Lung (tissue), 12 donors: Measurements from ENCODE around the gene TFF1. TPM values are rescaled to one million over a fixed set of nuclear protein-coding genes. Genes with fewer than 3 reads are reported as not detected.

ENCODE experiments used
- ATAC-seq: fragments of 200-7000 bp; cut with Tn5 transposase; one replicate; pipeline ENCODE4 v1.9.1; 2020; ENCODE audit warnings: moderate number of reproducible peaks; ENCODE audit not compliant: insufficient read depth, low FRiP score
- DNase-seq, 3 donors: peaks; one replicate each; pipeline ENCODE4 v3.0.0-alpha.2; 2013 to 2017
- H3K27ac ChIP-seq, 2 donors: one replicate each; pipeline ENCODE4 v1.5.1; 2013; ENCODE audit warnings: mild to moderate bottlenecking in 2 of 2, moderate library complexity in 2 of 2, control low read depth in 1 of 2, inconsistent platforms in 1 of 2, low read depth in 1 of 2, low read length in 1 of 2
- H3K27me3 ChIP-seq, 3 donors: one replicate each; pipeline ENCODE4 v1.5.1; 2013; ENCODE audit warnings: low read length in 2 of 3; ENCODE audit not compliant: control insufficient read depth in 3 of 3, insufficient read depth in 3 of 3
- H3K36me3 ChIP-seq, 4 donors: one replicate each; pipeline ENCODE4 v1.5.1; 2013; ENCODE audit warnings: low read length in 4 of 4, mild to moderate bottlenecking in 1 of 4, moderate library complexity in 1 of 4; ENCODE audit not compliant: control insufficient read depth in 4 of 4, insufficient read depth in 4 of 4
- H3K4me1 ChIP-seq, 5 donors: one replicate each; pipeline ENCODE4 v1.5.1; 2013; ENCODE audit warnings: low read length in 5 of 5, mild to moderate bottlenecking in 2 of 5, moderate library complexity in 1 of 5; ENCODE audit not compliant: control insufficient read depth in 5 of 5, insufficient read depth in 5 of 5
- H3K4me3 ChIP-seq: one replicate; pipeline ENCODE4 v1.5.1; 2013; ENCODE audit warnings: mild to moderate bottlenecking, control low read depth, moderate library complexity
- H3K9ac ChIP-seq, 2 donors: one replicate each; pipeline ENCODE4 v1.5.1; 2013; ENCODE audit warnings: low read length in 2 of 2, control low read depth in 1 of 2; ENCODE audit not compliant: insufficient read depth in 1 of 2
- H3K9me3 ChIP-seq, 4 donors: one replicate each; pipeline ENCODE4 v1.5.1; 2013; ENCODE audit warnings: low read length in 3 of 4, mild to moderate bottlenecking in 1 of 4, moderate library complexity in 1 of 4; ENCODE audit not compliant: control insufficient read depth in 4 of 4, insufficient read depth in 3 of 4
- WGBS, 2 donors: extraction: QIAGEN DNeasy Blood & Tissue Kit; methylation state at CpG; one replicate each; pipeline ENCODE4 v1.1.7; 2013; 5-methylcytosine and 5-hydroxymethylcytosine counted together
- polyA plus RNA-seq, 2 donors: library from polyadenylated mRNA; stranded (reverse); fragments of 200-250 nt; gene quantifications; one replicate each; pipeline ENCODE4 v1.2.1, GENCODE V29; 2013
- total RNA-seq, 2 donors: library from RNA; depleted of rRNA in 1 of 2; stranded (reverse); fragments of >200 nt in 1 of 2; gene quantifications; one replicate each; pipeline ENCODE4 v1.2.1, GENCODE V29; 2014 to 2021
- TF ChIP-seq, protein P1 (sequence below): IDR thresholded peaks from 2 replicates; pipeline ENCODE4 v1.5.1; 2012; ENCODE audit warnings: mild to moderate bottlenecking; ENCODE audit errors: control extremely low read depth, extremely low read depth
- donor health status: control.
- donor health status: control.
- donor health status: Bipolar disorder and iron deficiency.
- donor health status: healthy.
- donor health status: DM: yes; HTN: yes; CAD: no.

Gene TFF1
- total and polyA plus RNA-seq, 4 donors = 0.83 to 3.8 (median 1.2) TPM; not detected in 1

DNA sequence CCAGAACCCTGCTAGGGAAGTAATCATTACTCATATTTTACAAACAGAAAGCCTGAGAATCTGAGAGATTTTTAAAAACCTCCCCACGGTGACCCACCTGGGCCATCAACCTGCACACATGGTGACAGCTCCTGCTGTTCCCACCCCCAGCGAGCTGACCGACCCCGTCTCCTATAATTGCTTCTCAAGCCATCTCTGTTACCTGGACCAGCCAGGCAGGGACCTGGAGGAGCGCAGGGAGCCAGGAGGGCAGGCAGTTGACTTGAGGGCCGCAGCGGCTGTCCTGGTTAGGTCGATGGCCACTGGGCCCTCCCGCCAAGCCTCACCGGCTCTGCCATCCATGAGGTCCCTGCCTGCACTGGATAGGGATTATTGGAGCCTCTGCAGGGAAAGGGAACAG lies 23.2 kb downstream of the TFF1 start:
- WGBS, 2 donors = 78 to 93% methylated on average over 10 of the region's 10 CpGs
- H3K27ac ChIP-seq = no peak overlapping the region

DNA sequence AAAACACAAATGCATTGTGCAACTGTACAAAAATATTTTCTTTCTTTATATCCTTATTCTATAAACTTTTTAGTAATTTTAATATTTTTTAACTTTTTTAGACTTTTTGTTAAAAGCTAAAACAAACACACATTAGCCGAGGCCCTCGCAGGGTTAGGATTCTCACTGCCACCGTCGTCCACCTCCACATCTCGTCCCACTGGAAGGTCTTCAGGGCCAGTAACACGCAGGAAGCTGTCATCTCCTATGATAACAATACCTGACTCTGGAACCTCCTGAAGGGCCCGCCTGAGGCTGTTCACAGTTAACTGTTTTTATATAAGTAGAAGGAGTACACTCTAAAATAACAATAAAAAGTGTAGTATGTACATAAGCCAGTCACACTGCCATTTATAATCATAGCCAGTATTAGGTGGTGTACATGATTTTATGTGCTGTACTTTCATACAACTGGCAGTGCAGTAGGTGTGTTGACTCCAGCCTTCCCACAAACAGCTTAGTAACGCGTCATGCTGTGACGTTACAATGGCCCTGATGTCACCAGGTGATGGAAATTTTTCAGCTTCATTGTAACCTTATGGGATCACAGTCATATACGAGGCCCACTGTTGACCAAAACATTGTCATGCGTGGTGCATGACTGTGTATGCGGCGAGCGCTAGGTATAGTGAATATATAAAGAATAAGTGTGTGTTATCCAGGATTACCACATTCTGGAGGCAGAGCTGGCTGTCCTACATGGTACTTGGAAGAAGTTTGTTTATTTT lies 24.4 kb downstream of the TFF1 start:
- no peaks in the 10 kb centered on the region for H3K36me3 ChIP-seq
- DNase-seq (no peak), ATAC-seq (no peak)
- TF ChIP-seq, protein P1, sequence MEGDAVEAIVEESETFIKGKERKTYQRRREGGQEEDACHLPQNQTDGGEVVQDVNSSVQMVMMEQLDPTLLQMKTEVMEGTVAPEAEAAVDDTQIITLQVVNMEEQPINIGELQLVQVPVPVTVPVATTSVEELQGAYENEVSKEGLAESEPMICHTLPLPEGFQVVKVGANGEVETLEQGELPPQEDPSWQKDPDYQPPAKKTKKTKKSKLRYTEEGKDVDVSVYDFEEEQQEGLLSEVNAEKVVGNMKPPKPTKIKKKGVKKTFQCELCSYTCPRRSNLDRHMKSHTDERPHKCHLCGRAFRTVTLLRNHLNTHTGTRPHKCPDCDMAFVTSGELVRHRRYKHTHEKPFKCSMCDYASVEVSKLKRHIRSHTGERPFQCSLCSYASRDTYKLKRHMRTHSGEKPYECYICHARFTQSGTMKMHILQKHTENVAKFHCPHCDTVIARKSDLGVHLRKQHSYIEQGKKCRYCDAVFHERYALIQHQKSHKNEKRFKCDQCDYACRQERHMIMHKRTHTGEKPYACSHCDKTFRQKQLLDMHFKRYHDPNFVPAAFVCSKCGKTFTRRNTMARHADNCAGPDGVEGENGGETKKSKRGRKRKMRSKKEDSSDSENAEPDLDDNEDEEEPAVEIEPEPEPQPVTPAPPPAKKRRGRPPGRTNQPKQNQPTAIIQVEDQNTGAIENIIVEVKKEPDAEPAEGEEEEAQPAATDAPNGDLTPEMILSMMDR = no peak
- no peaks in the 10 kb centered on the region for H3K9me3 ChIP-seq
- peaks cover 0 to 3% (median 0%) of the 10 kb centered on the region in 3 donors for H3K27me3 ChIP-seq
- no peak overlapping the region for H3K4me3 ChIP-seq
- WGBS, 2 donors = 94 to 96% methylated on average over 15 of the region's 15 CpGs
- H3K4me1 ChIP-seq = peaks cover 0 to 12% (median 5%) of the 10 kb centered on the region in 5 donors
- H3K27ac ChIP-seq = no peak overlapping the region
- no peak overlapping the region for H3K9ac ChIP-seq

More for the DNA sequence above, 23.2 kb downstream of the TFF1 start:
- DNase-seq = no peak
- H3K9me3 ChIP-seq = no peaks in the 10 kb centered on the region
- no peaks in the 10 kb centered on the region for H3K36me3 ChIP-seq
- ATAC-seq = no peak
- H3K4me3 ChIP-seq = no peak overlapping the region
- H3K27me3 ChIP-seq = peaks cover 0 to 3% (median 0%) of the 10 kb centered on the region in 3 donors
- H3K4me1 ChIP-seq = peaks cover 0 to 8% (median under 1%) of the 10 kb centered on the region in 5 donors
- H3K9ac ChIP-seq = no peak overlapping the region
- TF ChIP-seq, protein P1 = no peak

DNA sequence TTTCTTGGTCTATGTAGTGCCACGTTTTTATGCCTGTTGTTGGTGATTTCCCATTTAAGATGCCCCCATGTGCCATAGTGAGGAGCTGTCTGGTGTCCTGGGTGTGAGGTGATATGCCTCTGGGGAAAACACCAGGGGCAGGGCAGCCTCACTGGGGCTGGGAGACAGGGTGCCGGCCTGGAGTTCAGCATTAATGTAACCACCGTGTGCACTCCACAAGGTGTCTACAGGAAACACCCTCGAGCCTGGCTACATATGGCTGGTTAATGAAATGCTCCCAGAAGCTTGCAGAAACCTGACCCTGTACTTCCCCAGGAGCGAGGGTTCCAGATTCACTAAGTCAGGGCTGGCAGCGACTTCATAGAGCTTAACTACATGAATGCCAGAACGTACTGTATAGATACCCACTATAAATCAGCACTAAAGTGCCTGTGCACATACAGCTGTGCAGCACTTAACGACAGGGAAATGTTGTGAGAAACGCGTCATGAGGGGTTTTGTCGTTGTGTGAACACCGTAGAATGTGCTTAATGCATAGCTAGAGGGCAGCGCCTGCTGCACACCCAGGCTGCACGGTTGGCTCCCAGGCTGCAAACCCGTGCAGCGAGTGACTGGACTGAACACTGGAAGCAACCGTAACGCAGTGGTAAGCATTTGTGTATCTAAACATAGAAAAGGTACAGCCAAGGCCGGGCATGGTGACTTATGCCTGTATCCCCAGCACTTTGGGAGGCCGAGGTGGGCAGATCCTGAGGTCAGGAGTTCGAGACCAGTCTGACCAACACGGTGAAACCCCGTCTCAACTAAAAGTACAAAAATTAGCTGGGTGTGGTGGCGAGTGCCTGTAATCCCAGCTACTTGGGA lies 25.9 kb downstream of the TFF1 start:
- DNase-seq (no peak), ATAC-seq (no peak)
- TF ChIP-seq, protein P1 = no peak
- Histone ChIP-seq H3K27ac (no peak overlapping the region), H3K9ac (no peak overlapping the region), H3K27me3 (peaks cover 0 to 4% (median 3%) of the 10 kb centered on the region in 3 donors), H3K36me3 (no peaks in the 10 kb centered on the region), H3K4me1 (peaks cover 0 to 19% (median 5%) of the 10 kb centered on the region in 5 donors), H3K4me3 (no peak overlapping the region), H3K9me3 (no peaks in the 10 kb centered on the region)
- 88 to 89% methylated on average over 24 of the region's 24 CpGs for WGBS, 2 donors
